HG03066 (cell line): ENCODE measurements around the gene C16orf95.

Experiments
- ATAC-seq: cut with Tn5 transposase; IDR thresholded peaks from one replicate; pipeline ENCODE4 v1.9.1; 2021; ENCODE audit warnings: low read depth; ENCODE audit not compliant: unreplicated experiment

The C16orf95 gene

GRCh38 chr16:87333581-87334331 lies 16.6 kb upstream of the C16orf95 start:
- ATAC-seq: no peak

GRCh38 chr16:87333101-87333500 lies 15.9 kb upstream of the C16orf95 start:
- ATAC-seq: no peak

GRCh38 chr16:87332150-87332549 lies 15.0 kb upstream of the C16orf95 start:
- ATAC-seq: no peak

GRCh38 chr16:87331241-87331801 lies 14.1 kb upstream of the C16orf95 start:
- ATAC-seq: no peak

- no peak for ATAC-seq
These were observed 13.5 kb upstream of the C16orf95 start for GRCh38 chr16:87330646-87331045.

GRCh38 chr16:87330257-87330624 lies 13.0 kb upstream of the C16orf95 start:
- ATAC-seq: no peak

GRCh38 chr16:87329436-87330256 lies 12.5 kb upstream of the C16orf95 start:
- no peak for ATAC-seq

GRCh38 chr16:87328846-87329245 lies 11.7 kb upstream of the C16orf95 start:
- no peak for ATAC-seq

GRCh38 chr16:87327798-87328495 lies 10.8 kb upstream of the C16orf95 start:
- no peak for ATAC-seq

- ATAC-seq: no peak
These were observed 9.0 kb upstream of the C16orf95 start for GRCh38 chr16:87326151-87326571.

GRCh38 chr16:87325423-87325858 lies 8.2 kb upstream of the C16orf95 start:
- no peak for ATAC-seq

GRCh38 chr16:87324411-87325275 lies 7.5 kb upstream of the C16orf95 start:
- no peak for ATAC-seq

GRCh38 chr16:87323727-87324410 lies 6.7 kb upstream of the C16orf95 start:
- ATAC-seq: no peak

GRCh38 chr16:87322833-87323726 lies 5.9 kb upstream of the C16orf95 start:
- ATAC-seq: no peak

GRCh38 chr16:87322360-87322759 lies 5.2 kb upstream of the C16orf95 start:
- ATAC-seq: no peak

GRCh38 chr16:87321336-87322107 lies 4.3 kb upstream of the C16orf95 start:
- ATAC-seq: no peak

GRCh38 chr16:87320510-87321227 lies 3.5 kb upstream of the C16orf95 start:
- no peak for ATAC-seq
